HepG2 (cell line): Measurements from ENCODE around the gene ERCC4. TPM values are rescaled to one million over a fixed set of nuclear protein-coding genes. Genes with fewer than 3 reads are reported as not detected.

ENCODE experiments used
- ELF3 ChIP-seq: IDR thresholded peaks from 2 replicates; pipeline ENCODE4 v1.6.1; 2016; ENCODE audit warnings: missing genetic modification reagents, missing compliant biosample characterization
- HNRNPUL1 ChIP-seq: fragments of 200-400 bp; formaldehyde crosslinking; IDR thresholded peaks from 2 replicates; pipeline ENCODE4 v1.6.1; 2017; ENCODE audit warnings: low read depth, mild to moderate bottlenecking, low read length, moderate library complexity
- SRY ChIP-seq: sonication (generic); formaldehyde crosslinking; IDR thresholded peaks from 2 replicates; pipeline ENCODE4 v1.8.0; 2022; ENCODE audit warnings: mild to moderate bottlenecking, missing genetic modification reagents
- ZNF143 ChIP-seq: sonication (generic); formaldehyde crosslinking; IDR thresholded peaks from 2 replicates; pipeline ENCODE4 v1.4.0; 2020; ENCODE audit warnings: missing genetic modification reagents
- ZNF441 ChIP-seq: sonication (generic); formaldehyde crosslinking; IDR thresholded peaks from 2 replicates; pipeline ENCODE4 v1.7.0; 2021; ENCODE audit warnings: missing genetic modification reagents, borderline replicate concordance
- ZNF543 ChIP-seq: sonication (generic); formaldehyde crosslinking; IDR thresholded peaks from 2 replicates; pipeline ENCODE4 v1.4.0; 2020; ENCODE audit warnings: mild to moderate bottlenecking, missing genetic modification reagents
- ZNF550 ChIP-seq: sonication (generic); formaldehyde crosslinking; IDR thresholded peaks from 2 replicates; pipeline ENCODE4 v1.4.0; 2020; ENCODE audit warnings: mild to moderate bottlenecking, missing genetic modification reagents, borderline replicate concordance
- ZNF737 ChIP-seq: sonication (generic); formaldehyde crosslinking; IDR thresholded peaks from 2 replicates; pipeline ENCODE4 v1.5.0; 2020; ENCODE audit warnings: missing genetic modification reagents, mild to moderate bottlenecking, borderline replicate concordance
- ZNF878 ChIP-seq: sonication (generic); formaldehyde crosslinking; IDR thresholded peaks from 2 replicates; pipeline ENCODE4 v1.8.1; 2023; ENCODE audit warnings: mild to moderate bottlenecking, missing genetic modification reagents, moderate library complexity
- ZZZ3 ChIP-seq: sonication (generic); formaldehyde crosslinking; IDR thresholded peaks from 2 replicates; pipeline ENCODE4 v1.4.0; 2020; ENCODE audit warnings: missing genetic modification reagents, mild to moderate bottlenecking, borderline replicate concordance
- polyA plus RNA-seq, 8 experiments: library from polyadenylated mRNA; depleted of rRNA in 3 of 8; stranded (reverse) in 7 of 8; unstranded in 1 of 8; fragments of >200 nt; fragmentation: Illumina TruSeq in 4 of 8; extraction: Trizol in 4 of 8; gene quantifications; 2 replicates each; pipeline versions ENCODE4 v1.2.1 to v1.2.3, GENCODE V29; 2011 to 2016; ENCODE audit warnings: low read depth in 4 of 8, missing spikeins in 1 of 8, mixed read lengths in 1 of 8; ENCODE audit not compliant: insufficient read depth in 1 of 8
- total RNA-seq, 5 experiments: library from RNA; depleted of rRNA; stranded (reverse); fragments of >200 nt; fragmentation: Illumina TruSeq; extraction: Trizol; gene quantifications; 2 replicates each; pipeline ENCODE4 v1.2.3, GENCODE V29; 2016; ENCODE audit warnings: low read depth in 1 of 5
- TF ChIP-seq, protein P1 (sequence below): sonication (generic); formaldehyde crosslinking; IDR thresholded peaks from 2 replicates; pipeline ENCODE4 v1.8.0; 2022; ENCODE audit warnings: mild to moderate bottlenecking, missing genetic modification reagents; ENCODE audit not compliant: insufficient replicate concordance
- TF ChIP-seq, protein P2 (sequence below): sonication (generic); formaldehyde crosslinking; IDR thresholded peaks from 2 replicates; pipeline ENCODE4 v1.4.0; 2020; ENCODE audit warnings: mild to moderate bottlenecking, missing genetic modification reagents
- TF ChIP-seq, protein P3 (sequence below): sonication (generic); formaldehyde crosslinking; IDR thresholded peaks from 2 replicates; pipeline ENCODE4 v1.5.0; 2020; ENCODE audit warnings: mild to moderate bottlenecking, low read depth, missing genetic modification reagents, borderline replicate concordance
- TF ChIP-seq, protein P4 (sequence below): sonication (generic); formaldehyde crosslinking; IDR thresholded peaks from 2 replicates; pipeline ENCODE4 v1.5.0; 2020; ENCODE audit warnings: missing genetic modification reagents, mild to moderate bottlenecking, borderline replicate concordance
- TF ChIP-seq, protein P5 (sequence below): sonication (generic); formaldehyde crosslinking; IDR thresholded peaks from 2 replicates; pipeline ENCODE4 v1.4.0; 2020; ENCODE audit warnings: missing genetic modification reagents, borderline replicate concordance
- TF ChIP-seq, protein P6 (sequence below), 2 experiments: sonication (generic) in 1 of 2; formaldehyde crosslinking in 1 of 2; IDR thresholded peaks; 2 replicates each; pipeline versions ENCODE4 v1.6.1 to v1.9.0; 2014 to 2022; ENCODE audit warnings: antibody characterized with exemption in 1 of 2, borderline replicate concordance in 1 of 2, inconsistent platforms in 1 of 2, low read depth in 1 of 2, missing genetic modification reagents in 1 of 2

ERCC4 gene
- total and polyA plus RNA-seq, 2 of the 13 experiments (the other 11 are each of a cell fraction or from before 2014, with no cell fraction given) = 5.4 to 15.2 TPM

DNA sequence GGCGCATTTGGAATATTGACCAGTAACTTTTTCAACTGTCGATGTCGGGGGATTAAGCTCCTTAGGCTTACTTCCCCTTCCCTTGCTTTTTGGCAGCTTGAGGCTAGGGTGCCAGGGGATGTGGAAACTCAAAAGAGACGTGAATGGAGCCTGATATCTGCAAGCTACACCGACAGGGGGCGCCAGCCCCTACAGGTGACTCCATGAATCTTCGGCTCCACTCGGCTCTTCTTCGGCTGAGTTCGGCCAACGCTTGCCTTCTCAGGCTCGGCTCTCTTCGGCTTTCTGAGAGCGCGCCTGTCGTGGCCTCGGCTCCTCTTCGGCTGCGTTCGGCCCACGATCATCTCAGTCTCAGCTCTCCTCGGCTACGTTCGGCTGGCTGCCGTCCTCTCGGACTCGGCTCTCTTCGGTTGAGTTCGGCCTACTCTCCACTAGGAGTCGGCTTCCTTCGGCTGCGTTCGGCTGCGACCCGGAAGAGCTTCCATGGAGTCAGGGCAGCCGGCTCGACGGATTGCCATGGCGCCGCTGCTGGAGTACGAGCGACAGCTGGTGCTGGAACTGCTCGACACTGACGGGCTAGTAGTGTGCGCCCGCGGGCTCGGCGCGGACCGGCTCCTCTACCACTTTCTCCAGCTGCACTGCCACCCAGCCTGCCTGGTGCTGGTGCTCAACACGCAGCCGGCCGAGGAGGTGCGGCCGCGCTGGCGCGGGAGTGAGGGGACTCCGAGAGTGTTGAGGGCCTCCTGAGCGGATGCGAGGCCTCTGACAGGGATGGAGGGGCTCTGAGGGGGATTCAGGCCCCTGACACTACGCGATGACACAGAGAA lies at the start of gene ERCC4 (continued):
- TF ChIP-seq, protein P1, sequence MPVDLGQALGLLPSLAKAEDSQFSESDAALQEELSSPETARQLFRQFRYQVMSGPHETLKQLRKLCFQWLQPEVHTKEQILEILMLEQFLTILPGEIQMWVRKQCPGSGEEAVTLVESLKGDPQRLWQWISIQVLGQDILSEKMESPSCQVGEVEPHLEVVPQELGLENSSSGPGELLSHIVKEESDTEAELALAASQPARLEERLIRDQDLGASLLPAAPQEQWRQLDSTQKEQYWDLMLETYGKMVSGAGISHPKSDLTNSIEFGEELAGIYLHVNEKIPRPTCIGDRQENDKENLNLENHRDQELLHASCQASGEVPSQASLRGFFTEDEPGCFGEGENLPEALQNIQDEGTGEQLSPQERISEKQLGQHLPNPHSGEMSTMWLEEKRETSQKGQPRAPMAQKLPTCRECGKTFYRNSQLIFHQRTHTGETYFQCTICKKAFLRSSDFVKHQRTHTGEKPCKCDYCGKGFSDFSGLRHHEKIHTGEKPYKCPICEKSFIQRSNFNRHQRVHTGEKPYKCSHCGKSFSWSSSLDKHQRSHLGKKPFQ (CRISPR knock-in tag) = peak; percentile 88
- TF ChIP-seq, protein P2, sequence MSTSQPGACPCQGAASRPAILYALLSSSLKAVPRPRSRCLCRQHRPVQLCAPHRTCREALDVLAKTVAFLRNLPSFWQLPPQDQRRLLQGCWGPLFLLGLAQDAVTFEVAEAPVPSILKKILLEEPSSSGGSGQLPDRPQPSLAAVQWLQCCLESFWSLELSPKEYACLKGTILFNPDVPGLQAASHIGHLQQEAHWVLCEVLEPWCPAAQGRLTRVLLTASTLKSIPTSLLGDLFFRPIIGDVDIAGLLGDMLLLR (CRISPR knock-in tag) = peak; percentile 95
- TF ChIP-seq ZNF737 (CRISPR knock-in tag) = 0 out of 2 replicates have a peak, but pooled peaks have one; percentile 50
- 0 out of 2 replicates have a peak, but pooled peaks have one; percentile 95 for TF ChIP-seq ZNF550
- TF ChIP-seq, protein P3, sequence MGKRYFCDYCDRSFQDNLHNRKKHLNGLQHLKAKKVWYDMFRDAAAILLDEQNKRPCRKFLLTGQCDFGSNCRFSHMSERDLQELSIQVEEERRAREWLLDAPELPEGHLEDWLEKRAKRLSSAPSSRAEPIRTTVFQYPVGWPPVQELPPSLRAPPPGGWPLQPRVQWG = no peak
- TF ChIP-seq, protein P4, sequence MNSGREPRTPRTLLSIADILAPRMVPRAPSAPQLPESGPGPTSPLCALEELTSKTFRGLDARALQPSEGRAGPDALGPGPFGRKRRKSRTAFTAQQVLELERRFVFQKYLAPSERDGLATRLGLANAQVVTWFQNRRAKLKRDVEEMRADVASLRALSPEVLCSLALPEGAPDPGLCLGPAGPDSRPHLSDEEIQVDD = peak; percentile 96; the same call in 1 of the 2 replicates
- no peak for TF ChIP-seq ZNF878 (CRISPR knock-in tag)
- TF ChIP-seq ZNF543 (CRISPR knock-in tag) = peak; percentile 96
- TF ChIP-seq ZZZ3 (CRISPR knock-in tag) = peak; percentile 99
- peak; percentile 99 for TF ChIP-seq SRY (CRISPR knock-in tag)
- TF ChIP-seq, protein P5, sequence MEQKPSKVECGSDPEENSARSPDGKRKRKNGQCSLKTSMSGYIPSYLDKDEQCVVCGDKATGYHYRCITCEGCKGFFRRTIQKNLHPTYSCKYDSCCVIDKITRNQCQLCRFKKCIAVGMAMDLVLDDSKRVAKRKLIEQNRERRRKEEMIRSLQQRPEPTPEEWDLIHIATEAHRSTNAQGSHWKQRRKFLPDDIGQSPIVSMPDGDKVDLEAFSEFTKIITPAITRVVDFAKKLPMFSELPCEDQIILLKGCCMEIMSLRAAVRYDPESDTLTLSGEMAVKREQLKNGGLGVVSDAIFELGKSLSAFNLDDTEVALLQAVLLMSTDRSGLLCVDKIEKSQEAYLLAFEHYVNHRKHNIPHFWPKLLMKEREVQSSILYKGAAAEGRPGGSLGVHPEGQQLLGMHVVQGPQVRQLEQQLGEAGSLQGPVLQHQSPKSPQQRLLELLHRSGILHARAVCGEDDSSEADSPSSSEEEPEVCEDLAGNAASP (CRISPR knock-in tag) = peak; percentile 44
- TF ChIP-seq, protein P6, sequence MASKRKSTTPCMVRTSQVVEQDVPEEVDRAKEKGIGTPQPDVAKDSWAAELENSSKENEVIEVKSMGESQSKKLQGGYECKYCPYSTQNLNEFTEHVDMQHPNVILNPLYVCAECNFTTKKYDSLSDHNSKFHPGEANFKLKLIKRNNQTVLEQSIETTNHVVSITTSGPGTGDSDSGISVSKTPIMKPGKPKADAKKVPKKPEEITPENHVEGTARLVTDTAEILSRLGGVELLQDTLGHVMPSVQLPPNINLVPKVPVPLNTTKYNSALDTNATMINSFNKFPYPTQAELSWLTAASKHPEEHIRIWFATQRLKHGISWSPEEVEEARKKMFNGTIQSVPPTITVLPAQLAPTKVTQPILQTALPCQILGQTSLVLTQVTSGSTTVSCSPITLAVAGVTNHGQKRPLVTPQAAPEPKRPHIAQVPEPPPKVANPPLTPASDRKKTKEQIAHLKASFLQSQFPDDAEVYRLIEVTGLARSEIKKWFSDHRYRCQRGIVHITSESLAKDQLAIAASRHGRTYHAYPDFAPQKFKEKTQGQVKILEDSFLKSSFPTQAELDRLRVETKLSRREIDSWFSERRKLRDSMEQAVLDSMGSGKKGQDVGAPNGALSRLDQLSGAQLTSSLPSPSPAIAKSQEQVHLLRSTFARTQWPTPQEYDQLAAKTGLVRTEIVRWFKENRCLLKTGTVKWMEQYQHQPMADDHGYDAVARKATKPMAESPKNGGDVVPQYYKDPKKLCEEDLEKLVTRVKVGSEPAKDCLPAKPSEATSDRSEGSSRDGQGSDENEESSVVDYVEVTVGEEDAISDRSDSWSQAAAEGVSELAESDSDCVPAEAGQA (IDR thresholded peaks at IDR 0.05; ENCODE audit: low read depth) = no peak
- TF ChIP-seq, protein P6 (CRISPR knock-in tag; IDR thresholded peaks at IDR 0.05; ENCODE audit: borderline replicate concordance) = no peak
- TF ChIP-seq ZNF441 = peak; percentile 52; the same call in 1 of the 2 replicates
- TF ChIP-seq HNRNPUL1 = no peak
- no peak for TF ChIP-seq ZNF143 (CRISPR knock-in tag)
- peak; percentile 72 for TF ChIP-seq ELF3 (CRISPR knock-in tag)
